Renal cortical epithelial cell (primary cell): ENCODE results near the gene PIWIL1. TPM values are rescaled to one million over a fixed set of nuclear protein-coding genes. Genes with fewer than 3 reads are reported as not detected.

Experiments used
- DNase-seq: peaks from one replicate; pipeline ENCODE4 v3.0.0-alpha.2; 2011; ENCODE audit warnings: low read depth
- total RNA-seq: library from RNA; depleted of rRNA; stranded (reverse); fragments of >200 nt; gene quantifications from 2 replicates; pipeline ENCODE4 v1.2.3, GENCODE V29; 2014

Gene PIWIL1
- total RNA-seq, 1 donor from 2014 or later: not detected

DNA sequence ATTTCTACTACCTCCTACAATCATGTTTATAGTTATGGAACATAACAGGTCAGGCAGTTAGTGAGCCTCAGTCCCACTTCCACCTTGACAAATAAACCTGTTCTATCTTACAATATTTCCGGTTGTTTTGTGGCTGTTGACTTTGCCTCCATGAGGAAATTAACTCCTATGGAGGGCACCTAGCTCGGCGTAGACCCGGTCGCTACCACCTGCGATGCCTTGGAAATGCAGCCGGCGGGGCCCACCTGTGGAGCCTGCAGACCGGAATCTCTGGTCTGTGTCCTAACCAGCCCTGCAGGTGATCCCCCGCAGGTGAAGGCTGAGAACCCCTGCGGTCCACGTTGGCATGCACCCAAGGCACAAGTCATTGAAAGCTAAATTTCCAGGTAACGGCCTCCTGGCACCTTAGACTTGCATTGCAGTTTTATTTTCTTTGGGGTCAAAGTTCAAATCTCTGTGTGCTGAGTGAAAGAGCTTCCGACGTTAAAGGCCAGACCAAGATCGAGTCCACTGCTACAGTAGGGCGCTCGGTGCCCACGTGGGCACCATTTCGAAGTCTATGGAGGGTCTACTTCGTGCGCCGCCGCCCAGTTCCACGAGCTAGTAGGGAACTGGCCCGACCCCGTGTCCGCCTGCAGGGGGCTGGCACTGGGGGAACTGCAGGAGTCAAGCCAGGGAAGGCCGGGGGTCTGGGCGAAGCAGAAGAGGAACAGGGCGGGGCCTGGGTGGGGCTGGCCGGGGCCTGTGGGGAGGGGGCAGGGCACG, 782 bp upstream of the PIWIL1 start:
- no peak for DNase-seq

DNA sequence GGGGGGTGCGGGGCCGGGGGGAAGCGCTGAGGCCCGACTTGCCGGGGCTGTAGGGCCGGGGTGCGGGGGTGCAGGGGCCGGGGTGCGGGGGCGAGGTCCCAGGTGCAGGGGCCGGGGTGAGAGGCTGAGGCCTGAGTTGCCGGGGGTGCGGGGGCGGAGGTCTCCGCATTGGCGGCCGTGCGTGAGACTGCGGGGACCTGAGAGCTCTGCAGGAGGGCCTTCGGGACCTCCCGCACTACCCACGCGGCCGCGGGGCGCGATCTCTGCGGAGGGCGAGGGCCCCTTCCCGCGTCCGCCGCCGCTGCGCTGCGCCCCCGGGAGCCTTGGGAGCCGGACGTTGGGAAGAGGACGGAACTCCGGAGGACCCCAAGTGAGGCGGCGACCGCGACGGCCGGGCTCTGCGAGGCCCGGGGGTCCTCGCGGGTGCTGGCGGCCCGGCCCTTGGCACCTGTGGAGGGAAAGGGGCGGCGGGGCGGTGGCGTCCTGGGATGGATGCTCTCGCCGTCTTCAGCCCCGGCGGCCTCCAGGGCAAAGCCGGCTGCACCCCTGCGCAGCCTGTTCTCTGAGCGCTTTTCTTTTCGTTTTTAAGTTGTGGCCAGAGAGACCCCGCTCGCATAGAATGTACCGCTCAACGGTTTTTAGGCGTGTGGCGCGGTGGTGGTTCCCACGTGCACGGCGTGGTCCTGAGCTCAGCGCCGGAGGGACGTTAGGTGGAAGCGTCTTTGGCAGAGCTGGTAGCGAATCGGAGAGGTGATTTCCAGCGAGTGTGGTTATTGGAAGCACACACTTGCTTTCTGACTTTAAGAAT, 1.3 kb downstream of the PIWIL1 start:
- no peak for DNase-seq

DNA sequence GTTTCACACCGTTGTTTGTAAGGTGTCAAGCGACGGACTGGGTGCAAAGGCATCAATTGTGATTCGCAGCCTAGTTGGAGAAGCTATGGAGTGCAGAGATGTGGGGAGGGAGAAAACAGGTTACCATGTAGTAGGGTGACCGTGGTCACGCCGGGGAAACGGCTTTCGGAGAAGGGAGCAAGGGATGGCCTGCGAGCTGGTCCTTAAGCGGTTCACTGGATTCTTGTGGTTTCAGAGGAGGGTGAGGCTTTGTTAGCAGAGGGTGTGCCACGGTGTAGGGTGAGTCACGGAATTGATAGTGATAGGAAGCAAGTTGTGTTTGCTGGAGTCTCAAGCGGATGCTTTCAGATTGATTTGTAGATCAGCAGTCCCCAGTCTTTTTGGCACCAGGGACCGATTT, 2.3 kb downstream of the PIWIL1 start:
- no peak for DNase-seq

DNA sequence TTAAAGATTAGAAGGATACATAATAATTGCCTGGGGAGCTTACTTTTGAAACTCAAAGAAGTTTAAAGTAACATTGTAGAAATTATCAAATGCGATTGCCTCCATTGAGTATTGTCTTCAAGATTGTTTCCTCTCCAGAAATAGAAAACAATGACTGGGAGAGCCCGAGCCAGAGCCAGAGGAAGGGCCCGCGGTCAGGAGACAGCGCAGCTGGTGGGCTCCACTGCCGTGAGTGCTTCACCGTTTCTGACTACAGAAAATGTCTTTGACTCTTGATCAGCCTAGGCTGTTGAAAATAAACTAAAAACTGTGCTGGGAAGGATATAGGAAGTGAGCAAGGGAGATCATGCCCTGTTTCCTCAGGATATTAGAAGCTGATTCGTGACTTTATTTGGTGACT, 4.8 kb downstream of the PIWIL1 start:
- DNase-seq: no peak

DNA sequence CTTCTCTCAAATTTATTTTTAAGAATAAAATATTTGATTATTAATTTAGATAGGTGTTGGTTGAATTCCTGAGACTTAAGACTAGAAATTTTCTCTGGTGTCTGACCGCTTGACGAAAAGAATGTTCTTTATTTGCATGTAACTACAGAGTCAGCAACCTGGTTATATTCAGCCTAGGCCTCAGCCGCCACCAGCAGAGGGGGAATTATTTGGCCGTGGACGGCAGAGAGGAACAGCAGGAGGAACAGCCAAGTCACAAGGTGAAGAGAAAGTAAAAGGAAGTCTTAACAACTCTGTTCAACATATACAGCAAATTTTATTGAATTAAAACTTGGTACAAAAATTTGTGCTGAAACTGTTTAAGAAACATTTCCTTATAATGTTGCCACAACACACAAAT, 5.2 kb downstream of the PIWIL1 start:
- DNase-seq: no peak

DNA sequence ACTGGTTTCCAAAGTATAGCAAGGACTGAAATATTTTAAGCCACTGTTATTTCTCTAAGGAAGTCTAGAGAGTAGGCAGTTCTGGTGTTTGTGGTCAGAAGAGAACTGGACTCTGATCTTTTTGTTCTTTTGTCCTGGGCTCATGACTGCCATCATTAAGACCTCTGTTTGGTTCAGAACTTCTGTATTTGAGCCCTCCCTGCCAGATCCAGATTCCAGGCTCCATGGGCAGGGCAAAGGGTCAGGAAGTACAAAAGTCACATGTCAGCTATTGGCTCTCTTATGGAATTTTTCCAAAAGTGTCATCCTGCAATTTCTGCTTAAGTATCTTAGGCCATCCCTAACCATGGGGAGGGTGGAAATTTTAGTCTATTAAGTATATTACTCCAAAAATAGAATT, 6.8 kb downstream of the PIWIL1 start:
- no peak for DNase-seq

DNA sequence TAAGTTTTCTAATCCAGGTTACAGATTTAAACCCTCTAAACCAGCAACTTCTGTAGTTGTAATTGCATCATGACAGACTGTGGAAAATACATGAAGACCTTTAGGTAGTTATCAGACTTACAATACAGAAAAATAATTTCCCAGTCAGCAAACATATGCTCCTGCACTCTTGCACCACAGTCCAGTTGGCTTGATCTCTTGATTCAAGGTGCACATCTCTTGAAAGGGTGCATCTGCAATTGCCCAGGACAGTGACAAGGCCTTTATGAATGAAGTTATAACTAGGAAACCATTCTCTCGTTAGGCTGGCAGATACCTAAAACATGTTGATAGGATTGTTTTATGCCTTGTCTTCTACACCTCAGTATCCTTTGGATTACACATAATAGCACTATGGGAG, 7.6 kb downstream of the PIWIL1 start:
- no peak for DNase-seq

DNA sequence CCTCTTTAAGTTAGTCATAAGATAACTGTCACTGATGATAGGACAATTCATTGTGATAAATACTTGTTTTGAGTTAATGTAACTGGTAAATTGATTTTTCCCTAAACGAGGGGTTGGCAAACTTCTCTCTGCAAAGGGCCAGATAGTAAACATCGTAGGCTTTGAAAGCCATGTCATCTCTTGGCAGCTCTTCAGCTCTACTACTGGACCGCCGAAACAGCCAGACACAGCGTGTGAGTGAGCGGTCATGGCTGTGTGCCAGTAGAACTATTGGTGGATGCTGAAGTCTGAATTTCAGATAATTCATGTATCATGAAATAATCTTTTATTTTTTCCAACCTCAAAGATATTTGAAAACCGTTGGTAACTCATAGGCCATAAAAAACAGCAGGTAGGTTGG, 9.9 kb downstream of the PIWIL1 start:
- DNase-seq: no peak

DNA sequence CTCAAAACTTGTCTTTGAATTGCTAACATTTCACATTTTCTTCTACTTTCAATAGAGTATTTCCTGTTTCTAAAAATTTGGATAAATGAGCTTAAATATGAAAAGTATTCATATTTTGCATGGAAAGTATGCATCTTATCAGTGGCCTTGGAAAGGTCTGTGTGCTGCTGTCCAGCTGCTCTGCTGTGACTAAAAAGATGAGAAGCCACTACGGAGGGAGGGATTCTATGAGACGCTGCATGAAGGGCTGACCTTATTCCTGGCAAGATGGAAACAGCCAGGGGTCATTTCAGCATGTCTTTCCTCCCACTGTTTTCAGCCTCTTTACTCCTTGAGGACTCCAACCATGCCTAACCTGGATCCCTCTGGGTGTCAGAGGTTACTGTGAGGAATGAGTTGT, 13.0 kb downstream of the PIWIL1 start:
- DNase-seq: no peak

DNA sequence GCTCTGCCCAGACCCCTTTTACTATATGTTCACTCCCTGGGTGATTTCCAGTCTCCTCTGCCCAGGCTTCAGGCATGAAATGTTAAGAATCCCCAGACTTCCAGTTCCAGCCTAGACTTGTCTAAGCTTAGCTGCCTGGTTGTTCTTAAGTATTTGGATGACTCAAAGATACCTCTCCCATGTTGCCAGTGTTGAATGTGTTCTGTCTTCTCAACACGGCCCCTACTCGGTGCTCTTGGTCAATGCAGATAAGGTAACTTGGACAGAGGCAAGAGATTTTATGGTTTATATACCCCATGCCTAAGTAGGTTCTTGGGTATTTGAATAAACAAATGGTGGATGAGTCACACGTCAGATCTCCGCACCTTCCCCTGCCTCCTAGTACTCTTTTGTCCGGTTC, 13.6 kb downstream of the PIWIL1 start:
- DNase-seq: no peak

DNA sequence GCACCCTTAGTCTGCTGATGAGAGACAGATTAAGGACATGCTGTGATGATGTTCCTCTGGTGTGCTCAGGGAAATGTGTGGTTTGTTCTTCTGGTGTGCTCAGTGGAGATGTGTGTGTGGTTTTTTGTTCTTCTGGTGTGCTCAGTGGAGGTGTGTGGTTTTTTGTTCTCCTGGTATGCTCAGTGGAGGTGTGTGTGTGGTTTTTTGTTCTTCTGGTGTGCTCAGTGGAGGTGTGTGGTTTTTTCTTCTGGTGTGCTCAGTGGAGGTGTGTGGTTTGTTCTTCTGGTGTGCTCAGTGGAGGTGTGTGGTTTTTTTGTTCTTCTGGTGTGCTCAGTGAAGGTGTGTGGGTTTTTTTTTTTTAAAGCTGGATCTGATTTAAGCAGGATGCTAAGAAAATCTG, 15.4 kb downstream of the PIWIL1 start:
- no peak for DNase-seq

DNA sequence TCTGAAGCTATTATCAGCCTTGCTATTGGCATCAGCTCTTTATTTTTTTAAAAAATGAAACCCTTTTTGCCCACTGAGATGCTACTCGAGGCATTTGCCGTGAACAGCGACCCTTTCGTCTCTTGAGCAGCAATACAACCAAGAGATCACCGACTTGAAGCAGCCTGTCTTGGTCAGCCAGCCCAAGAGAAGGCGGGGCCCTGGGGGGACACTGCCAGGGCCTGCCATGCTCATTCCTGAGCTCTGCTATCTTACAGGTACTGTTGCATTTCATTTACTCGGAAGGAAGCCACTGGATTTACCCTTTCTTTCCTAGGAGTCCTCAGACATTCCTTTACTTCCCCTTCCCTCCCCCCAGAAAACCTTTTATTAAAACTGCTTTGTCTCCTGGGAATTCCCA, 16.7 kb downstream of the PIWIL1 start:
- no peak for DNase-seq

DNA sequence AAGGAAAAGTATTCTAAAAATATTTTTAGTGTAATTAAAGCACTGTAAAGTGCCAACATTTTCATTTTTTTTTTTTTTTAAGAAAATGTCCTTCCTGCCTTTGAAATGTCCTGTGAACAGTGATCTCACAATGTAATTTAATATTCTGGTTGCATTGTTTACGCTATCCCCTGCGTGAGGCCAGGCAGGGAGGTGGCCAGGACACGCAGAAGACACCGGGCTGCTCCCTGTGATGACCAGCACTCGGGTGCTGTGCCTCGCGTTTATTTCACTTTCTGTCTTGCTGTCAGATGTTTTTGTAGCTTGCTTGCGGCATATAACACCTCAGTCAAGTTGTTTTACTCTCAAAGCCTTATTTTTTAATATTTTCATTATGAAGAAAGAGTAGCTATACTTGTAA, 18.5 kb downstream of the PIWIL1 start:
- DNase-seq: no peak

DNA sequence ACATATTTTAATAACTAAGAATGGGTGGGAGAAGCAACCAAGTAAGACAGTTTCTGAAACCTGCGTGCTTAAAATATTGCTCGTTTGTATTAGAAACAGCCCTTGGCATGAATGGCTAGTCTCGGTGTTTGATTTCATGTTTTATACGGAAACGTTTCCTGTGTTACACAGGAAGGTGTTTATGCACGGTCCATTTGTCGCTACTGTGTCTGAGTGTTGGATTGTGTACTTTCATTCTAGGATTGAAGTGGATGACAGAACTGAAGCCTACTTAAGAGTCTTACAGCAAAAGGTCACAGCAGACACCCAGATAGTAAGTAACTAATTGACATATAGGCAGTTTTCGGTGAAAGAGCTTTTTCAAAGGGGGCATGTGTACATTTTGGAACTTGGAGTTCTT, 19.6 kb downstream of the PIWIL1 start:
- DNase-seq: no peak

DNA sequence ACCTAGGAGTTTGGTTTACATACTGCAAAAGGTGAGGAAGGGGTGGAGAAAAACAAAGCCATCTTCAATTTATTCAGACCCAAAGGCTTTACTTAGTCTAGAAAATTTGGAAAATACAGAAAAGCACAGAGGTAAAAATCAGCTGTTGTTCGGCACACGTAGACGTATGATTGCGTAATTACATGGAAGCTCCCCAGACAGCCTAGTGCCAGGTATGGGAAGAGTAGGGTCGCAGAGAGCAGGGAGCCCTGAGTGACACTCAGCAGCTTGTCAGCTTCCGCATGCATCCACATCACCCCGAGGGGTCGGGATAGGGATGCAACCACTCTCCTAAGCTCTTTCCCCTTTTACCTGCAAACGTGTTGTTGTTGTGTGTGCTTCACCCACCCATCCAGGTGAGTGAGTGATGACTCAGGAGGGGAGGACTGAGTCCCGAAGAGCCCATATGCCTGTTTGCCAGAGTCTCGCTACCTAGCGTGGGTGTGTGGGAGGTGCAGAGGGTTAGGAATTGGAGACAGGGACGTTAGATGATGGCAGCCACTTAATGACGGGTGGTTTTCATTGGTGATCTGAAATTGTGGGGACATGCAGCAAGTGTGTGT, 20.1 kb downstream of the PIWIL1 start:
- DNase-seq: no peak

DNA sequence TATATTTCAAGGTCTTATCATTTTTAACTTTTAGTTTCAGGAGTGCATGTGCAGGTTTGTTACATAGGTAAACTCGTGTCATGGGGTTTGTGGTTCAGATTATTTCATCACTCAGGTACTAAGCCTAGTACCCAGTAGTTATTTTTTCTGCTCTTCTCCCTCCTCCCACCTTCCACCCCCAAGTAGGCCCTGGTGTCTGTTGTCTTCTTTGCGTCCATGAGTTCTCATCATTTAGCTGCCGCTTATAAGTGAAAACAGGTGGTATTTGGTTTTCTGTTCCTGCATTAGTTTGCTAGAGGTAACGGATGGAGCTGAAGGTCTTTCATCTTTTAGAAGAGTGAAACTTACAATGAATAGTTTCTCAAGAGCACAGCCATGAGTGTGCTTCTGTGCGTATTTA, 24.4 kb downstream of the PIWIL1 start:
- no peak for DNase-seq

DNA sequence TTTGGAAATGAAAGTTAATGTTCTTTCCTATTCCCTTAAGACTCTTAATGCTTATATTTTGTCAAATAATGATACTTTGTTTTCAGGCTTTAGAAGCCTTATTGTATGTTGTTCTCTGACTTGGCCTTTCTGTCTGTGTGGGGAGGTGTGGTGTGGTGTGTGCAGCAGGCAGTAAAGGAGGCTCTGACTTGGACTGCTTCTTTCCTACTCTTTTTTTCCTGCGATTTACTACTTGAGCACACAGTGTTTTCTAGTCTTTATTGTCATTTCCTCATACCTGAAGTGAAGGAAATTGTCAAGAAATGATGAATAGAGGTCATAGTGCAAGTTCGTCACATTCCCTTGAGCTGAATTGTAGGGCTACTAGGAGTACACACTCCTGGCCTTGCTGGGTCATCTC, 26.9 kb downstream of the PIWIL1 start:
- DNase-seq: no peak

DNA sequence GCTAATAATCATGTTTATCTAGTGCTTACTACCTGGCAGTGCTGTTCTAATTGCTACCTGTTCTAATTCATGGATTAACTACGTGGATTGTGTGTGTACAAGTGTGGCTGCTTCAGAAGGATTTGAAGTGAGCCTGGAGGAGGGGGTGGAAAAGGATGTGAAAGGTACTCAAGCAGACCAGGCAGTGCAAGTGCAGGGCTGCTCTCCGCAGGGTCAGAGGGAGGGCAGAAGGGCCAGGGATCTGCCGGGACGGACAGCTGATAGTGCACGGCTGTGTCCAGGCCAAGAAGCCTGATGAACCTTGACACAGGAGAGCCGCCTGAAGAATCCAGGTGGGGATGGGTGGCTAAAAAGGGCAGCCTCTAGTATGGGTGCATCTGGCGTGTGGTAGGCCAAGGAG, 28.5 kb downstream of the PIWIL1 start:
- no peak for DNase-seq

DNA sequence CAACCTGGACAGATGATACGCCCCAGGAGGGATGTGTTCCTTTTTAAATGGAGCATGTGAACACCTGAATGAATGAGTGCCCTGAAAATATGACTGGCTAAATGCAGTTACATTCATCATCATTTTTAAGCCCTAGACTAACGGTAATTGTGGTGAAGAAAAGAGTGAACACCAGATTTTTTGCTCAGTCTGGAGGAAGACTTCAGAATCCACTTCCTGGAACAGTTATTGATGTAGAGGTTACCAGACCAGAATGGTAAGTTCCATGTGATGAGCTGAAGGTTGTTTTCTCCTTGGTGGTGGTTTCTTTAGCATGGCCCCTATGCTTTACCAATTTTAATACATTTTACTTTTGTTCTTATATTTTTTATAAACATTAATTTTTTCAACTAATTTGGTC, 29.3 kb downstream of the PIWIL1 start:
- DNase-seq: no peak

DNA sequence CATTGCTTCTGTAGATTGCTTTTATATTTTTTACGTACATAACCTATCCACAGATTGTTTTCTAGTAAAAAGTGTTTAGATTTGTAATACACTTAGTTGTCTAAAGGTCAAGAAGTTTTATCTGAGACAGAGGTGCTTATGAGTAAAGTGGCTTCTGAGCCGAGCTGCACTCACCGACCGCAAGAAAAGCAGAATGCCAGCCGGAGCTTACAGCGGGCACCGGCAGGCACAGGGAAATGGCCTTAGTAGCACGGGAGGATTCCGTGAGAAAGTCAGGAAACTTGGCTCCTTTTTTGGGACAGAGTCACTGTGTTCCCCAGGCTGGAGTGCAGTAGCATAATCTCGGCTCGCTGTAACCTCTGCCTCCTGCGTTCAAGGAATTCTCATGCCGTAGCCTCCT, 29.8 kb downstream of the PIWIL1 start:
- no peak for DNase-seq

DNA sequence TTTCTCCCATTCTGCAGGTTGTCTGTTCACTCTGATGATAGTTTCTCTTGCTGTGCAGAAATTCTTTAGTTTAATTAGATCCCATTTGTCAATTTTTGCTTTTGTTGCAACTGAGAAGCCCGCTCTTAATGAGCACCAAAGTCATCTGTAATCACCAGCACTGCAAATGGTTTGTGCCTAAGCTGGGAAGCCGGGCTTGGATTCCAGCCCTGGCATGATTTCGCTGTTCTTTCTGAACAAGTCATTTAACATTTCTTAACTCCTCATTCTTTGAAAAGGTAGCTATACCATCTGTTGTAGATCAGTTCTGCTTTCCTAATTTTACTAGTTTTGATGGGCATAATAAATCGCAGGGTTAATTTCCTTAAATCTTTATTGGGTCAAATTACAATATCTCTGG, 32.1 kb downstream of the PIWIL1 start:
- no peak for DNase-seq

DNA sequence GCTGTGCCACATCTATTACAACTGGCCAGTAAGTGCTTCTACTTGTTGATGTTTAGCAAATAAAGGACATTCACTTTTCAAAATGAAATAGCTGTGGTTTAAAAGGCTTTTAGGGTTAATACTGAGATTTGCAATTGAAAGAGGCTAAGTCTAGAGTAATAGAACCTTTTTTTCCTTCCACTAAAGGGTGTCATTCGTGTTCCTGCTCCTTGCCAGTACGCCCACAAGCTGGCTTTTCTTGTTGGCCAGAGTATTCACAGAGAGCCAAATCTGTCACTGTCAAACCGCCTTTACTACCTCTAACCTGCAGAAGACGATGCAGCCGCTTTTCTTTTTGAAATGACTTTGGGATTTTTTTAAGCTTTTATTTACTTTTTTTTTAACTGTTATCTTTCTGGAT, 33.6 kb downstream of the PIWIL1 start:
- DNase-seq: no peak

DNA sequence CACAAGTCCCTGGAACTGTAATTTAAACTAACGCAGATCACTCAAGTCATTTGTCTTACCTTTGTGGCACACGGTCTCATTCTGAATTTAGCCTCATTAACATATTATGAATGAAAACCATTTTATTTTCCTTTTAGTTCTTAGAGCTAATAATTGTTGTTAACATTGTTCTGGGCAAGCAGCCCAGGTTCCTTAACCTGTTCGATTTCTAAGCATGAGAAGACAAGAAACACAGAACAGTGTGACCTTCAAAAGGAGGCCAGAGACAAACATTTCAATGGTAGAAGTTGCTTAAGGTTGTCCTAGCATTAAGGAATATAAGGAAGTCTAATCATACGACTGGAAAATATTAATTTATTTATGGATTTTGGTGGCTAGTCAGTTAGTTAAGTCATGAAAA, 35.2 kb downstream of the PIWIL1 start:
- no peak for DNase-seq
